Tibial artery (tissue), 4 donors: Measurements from ENCODE around the gene DRC3.
A peak's percentile ranks its signal among the peaks of the same experiment; 100 is the strongest.

Experiments used
- DNase-seq, 2 donors: peaks; one replicate each; pipeline ENCODE4 v3.0.0-alpha.2; 2019
- H3K27ac ChIP-seq, 2 donors: fragments of 200-600 bp; sonication (generic) in 1 of 2; 1 replicate in 1 of 2; 2 replicates in 1 of 2; pipeline ENCODE4 v1.5.1; 2018 to 2019; ENCODE audit warnings: mild to moderate bottlenecking in 1 of 2
- H3K27me3 ChIP-seq, 2 donors: fragments of 200-600 bp; sonication (generic) in 1 of 2; one replicate each; pipeline versions ENCODE4 v1.5.1 to v1.6.0; 2016 to 2019
- H3K36me3 ChIP-seq, 3 donors: fragments of 200-600 bp; sonication (generic) in 2 of 3; one replicate each; pipeline ENCODE4 v1.5.1; 2016 to 2019; ENCODE audit warnings: mild to moderate bottlenecking in 2 of 3
- H3K4me1 ChIP-seq, 4 donors: fragments of 200-600 bp; sonication (generic) in 2 of 4; 1 replicate in 3 of 4; 2 replicates in 1 of 4; pipeline ENCODE4 v1.5.1; 2016 to 2019
- H3K4me3 ChIP-seq, 2 donors: fragments of 200-600 bp; sonication (generic) in 1 of 2; 1 replicate in 1 of 2; 2 replicates in 1 of 2; pipeline ENCODE4 v1.5.1; 2018 to 2019; ENCODE audit warnings: mild to moderate bottlenecking in 2 of 2
- H3K9me3 ChIP-seq, 3 donors: fragments of 200-600 bp; sonication (generic) in 1 of 3; one replicate each; pipeline ENCODE4 v1.5.1; 2016 to 2019
- intact Hi-C: fragments of 100-400 bp; cut with DNase I; formaldehyde crosslinking; loops from one replicate; pipeline ENCODE4 v1.15.0; 2023; ENCODE audit warnings: low total_unique reads
- TF ChIP-seq, protein P1 (sequence below), 2 experiments: fragments of 200-600 bp in 1 of 2; fragments of 450-650 bp in 1 of 2; IDR thresholded peaks; one replicate each; pipeline ENCODE4 v1.5.1; 2017 to 2019; ENCODE audit warnings: antibody characterized with exemption in 2 of 2, mild to moderate bottlenecking in 1 of 2, moderate library complexity in 1 of 2

The DRC3 gene

DNA sequence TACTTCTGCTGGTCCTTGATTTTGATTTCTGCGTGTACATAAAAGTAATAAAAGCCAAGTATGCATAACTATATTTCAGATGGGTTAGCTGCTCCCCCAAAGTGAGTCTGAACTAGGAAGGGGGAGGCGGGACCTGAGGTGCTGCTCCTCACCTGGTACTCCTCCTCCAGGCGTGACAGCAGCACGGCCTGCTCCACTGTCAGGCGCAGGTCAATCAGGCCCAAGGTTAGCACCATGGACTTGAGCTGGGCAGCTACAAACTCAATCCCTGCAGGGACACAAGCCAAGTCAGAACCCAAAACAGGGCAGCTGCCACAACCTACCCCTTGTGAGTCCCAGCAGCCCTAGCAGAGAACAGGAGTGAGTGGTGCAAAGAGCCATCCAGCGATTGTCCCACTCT is 48.3 kb downstream of the DRC3 start:
- TF ChIP-seq, protein P1, sequence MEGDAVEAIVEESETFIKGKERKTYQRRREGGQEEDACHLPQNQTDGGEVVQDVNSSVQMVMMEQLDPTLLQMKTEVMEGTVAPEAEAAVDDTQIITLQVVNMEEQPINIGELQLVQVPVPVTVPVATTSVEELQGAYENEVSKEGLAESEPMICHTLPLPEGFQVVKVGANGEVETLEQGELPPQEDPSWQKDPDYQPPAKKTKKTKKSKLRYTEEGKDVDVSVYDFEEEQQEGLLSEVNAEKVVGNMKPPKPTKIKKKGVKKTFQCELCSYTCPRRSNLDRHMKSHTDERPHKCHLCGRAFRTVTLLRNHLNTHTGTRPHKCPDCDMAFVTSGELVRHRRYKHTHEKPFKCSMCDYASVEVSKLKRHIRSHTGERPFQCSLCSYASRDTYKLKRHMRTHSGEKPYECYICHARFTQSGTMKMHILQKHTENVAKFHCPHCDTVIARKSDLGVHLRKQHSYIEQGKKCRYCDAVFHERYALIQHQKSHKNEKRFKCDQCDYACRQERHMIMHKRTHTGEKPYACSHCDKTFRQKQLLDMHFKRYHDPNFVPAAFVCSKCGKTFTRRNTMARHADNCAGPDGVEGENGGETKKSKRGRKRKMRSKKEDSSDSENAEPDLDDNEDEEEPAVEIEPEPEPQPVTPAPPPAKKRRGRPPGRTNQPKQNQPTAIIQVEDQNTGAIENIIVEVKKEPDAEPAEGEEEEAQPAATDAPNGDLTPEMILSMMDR (IDR thresholded peaks at IDR 0.05), result no peak
- H3K4me1 ChIP-seq, result no peaks in the 10 kb centered on the region
- DNase-seq, result no peak
- H3K36me3 ChIP-seq, result peaks cover 6 to 63% (median 26%) of the 10 kb centered on the region in 3 donors
- no peak overlapping the region for H3K27ac ChIP-seq
- H3K27me3 ChIP-seq, result no peaks in the 10 kb centered on the region
- H3K9me3 ChIP-seq, result no peaks in the 10 kb centered on the region
- intact Hi-C loops, result loop anchor here (10.0 kb wide), 1 partner anchor 216 kb away; no protein-coding TSS in a partner anchor
- no peak overlapping the region for H3K4me3 ChIP-seq

DNA sequence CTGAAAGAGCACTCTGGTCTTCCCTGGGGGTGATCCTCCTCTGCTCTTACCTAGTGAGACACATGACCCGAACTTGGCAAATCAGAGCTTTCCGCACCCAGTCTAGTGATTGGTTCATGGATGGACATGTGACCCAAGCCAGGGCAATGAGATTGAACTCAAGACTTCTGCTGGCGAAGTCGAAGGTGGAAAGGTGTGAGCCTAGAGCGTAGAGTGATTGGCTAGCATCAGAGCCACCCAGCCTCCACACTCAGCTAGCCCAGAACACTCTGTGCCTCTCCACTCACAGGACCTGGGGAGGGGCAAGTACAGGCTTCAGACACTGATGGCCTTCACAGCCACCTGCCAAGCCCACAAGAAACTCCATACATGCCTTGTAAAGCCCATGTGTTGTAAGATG is 48.7 kb downstream of the DRC3 start:
- H3K27me3 ChIP-seq, result no peaks in the 10 kb centered on the region
- H3K9me3 ChIP-seq, result no peaks in the 10 kb centered on the region
- H3K36me3 ChIP-seq, result peaks cover 3 to 63% (median 22%) of the 10 kb centered on the region in 3 donors
- no peak for DNase-seq
- intact Hi-C loops, result loop anchor here (10.0 kb wide), 1 partner anchor 217 kb away; no protein-coding TSS in a partner anchor
- TF ChIP-seq, protein P1 (IDR thresholded peaks at IDR 0.05), result no peak
- no peak overlapping the region for H3K4me3 ChIP-seq
- no peak overlapping the region for H3K27ac ChIP-seq
- no peaks in the 10 kb centered on the region for H3K4me1 ChIP-seq

DNA sequence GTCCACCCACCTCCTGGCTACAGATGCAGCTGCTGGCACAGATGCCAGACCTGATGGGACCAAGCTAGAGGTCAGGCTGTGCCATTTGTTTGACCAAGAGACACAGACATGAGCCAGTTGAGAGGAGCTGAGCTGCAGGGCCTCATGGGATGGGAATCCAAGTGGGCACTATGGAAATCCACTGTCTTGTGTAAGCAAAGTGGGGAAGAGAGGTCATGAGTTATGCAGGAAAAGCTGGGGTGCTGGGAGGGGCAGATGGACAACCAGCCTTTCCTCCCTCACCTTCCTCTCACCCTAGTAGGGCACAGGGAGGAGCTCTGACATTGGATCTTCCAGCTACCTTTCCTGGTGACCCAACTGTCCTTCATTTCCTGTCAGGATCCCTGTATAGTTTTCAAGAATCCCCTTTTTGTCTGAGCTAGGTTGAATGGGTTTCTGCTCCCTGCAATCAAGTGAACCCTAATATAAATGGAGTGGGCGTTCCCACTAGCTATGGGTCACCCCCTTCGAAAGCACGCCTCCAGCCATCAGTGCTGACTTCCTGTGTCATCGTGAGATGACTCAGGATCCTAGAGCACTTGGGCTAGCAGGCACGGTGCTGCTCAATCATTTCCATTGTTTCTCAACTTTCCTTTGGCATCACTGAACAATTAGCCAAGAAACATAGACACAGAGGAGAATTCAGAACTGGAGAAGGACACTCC is 52.7 kb downstream of the DRC3 start:
- H3K9me3 ChIP-seq, result no peaks in the 10 kb centered on the region
- TF ChIP-seq, protein P1 (IDR thresholded peaks at IDR 0.05), result no peak
- intact Hi-C loops, result loop anchor here (10.0 kb wide), 1 partner anchor 221 kb away; no protein-coding TSS in a partner anchor
- no peaks in the 10 kb centered on the region for H3K4me1 ChIP-seq
- DNase-seq, result peak in 1 of 2 donors; percentile 20
- no peaks in the 10 kb centered on the region for H3K27me3 ChIP-seq
- no peak overlapping the region for H3K27ac ChIP-seq
- H3K36me3 ChIP-seq, result peaks cover 8 to 59% (median 24%) of the 10 kb centered on the region in 3 donors
- no peak overlapping the region for H3K4me3 ChIP-seq

DNA sequence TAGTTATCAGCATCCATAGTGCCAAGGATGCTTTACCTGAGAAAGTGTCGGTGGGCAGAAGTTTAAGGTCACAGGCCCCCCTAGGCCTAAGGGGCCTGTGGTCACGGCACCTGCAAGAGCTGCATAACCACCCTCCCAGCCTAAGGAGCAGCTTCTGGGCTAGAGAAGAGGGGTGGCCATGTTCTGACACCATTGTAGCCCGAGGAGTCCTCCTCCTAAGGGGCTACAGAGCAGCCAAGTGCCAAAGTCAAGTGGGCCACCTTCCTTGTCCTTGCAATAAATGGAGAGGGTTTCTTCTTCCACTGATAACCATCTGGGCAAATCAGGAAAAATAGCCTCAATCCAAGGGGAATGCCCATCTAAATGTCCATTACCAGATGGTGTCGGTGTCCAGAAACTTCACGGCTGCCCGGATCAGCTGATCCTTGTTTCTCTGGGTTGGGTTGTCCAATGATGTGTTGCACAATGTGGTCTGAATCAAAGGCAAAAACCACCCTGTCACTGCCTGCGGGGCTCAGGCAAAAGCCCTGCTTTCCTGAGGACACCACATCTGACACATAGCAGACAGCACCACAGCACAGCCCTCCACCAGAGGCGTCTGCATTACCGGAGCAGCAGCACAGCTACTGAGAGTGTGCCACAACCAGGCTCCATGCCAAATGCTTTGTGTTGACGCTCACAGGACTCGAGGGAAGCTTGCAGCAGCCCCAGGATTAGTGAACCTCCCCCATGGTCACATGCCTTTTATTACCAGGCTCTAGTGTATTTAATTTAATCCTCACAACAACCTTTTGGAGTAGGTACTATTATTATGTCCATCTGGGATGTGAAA is 53.5 kb downstream of the DRC3 start:
- H3K4me3 ChIP-seq, result no peak overlapping the region
- H3K36me3 ChIP-seq, result peaks cover 8 to 52% (median 22%) of the 10 kb centered on the region in 3 donors
- intact Hi-C loops, result loop anchor here (10.0 kb wide), 1 partner anchor 221 kb away; no protein-coding TSS in a partner anchor
- TF ChIP-seq, protein P1 (IDR thresholded peaks at IDR 0.05), result no peak
- no peaks in the 10 kb centered on the region for H3K9me3 ChIP-seq
- H3K27ac ChIP-seq, result no peak overlapping the region
- H3K4me1 ChIP-seq, result no peaks in the 10 kb centered on the region
- peak in 1 of 2 donors; percentile 54 for DNase-seq
- H3K27me3 ChIP-seq, result no peaks in the 10 kb centered on the region

DNA sequence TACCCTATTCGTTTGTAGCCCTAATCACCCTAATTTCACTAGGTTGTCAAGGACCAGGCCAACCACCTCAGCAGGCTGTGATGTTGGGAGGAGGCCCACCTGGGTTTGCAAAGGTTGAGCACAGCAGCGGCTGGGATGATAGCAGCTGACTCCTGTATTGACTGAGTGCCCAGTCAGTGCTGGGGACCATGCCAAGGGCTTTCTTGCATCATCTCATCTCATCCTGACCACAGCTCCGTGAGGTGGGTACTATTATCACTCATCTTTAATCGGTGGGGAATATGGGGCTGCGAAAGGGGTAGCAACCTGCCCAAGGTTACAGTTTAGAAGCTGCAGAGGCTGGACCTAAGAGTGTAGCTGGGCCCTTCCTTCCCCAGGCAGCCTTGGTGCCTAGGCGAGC is 54.6 kb downstream of the DRC3 start:
- Histone ChIP-seq H3K27ac (no peak overlapping the region), H3K9me3 (no peaks in the 10 kb centered on the region), H3K4me1 (no peaks in the 10 kb centered on the region), H3K4me3 (no peak overlapping the region), H3K36me3 (peaks cover 8 to 42% (median 16%) of the 10 kb centered on the region in 3 donors), H3K27me3 (no peaks in the 10 kb centered on the region)
- TF ChIP-seq, protein P1 (IDR thresholded peaks at IDR 0.05), result no peak
- peak in 1 of 2 donors; percentile 24 for DNase-seq
- intact Hi-C loops, result loop anchor here (10.0 kb wide), 1 partner anchor 222 kb away; no protein-coding TSS in a partner anchor
